Esophagus muscularis mucosa (tissue), 4 donors: ENCODE results near the gene EFHC2. TPM values are rescaled to one million over a fixed set of nuclear protein-coding genes. Genes with fewer than 3 reads are reported as not detected.

Source experiments
- DNase-seq: peaks from one replicate; pipeline ENCODE4 v3.0.0-alpha.2; 2017; ENCODE audit errors: extremely low spot score
- H3K27ac ChIP-seq, 4 donors: fragments of 200-600 bp; sonication (generic); replicated peaks in 1 of 4; 1 replicate in 3 of 4; 2 replicates in 1 of 4; pipeline ENCODE4 v1.5.1; 2016 to 2019; ENCODE audit warnings: mild to moderate bottlenecking in 1 of 4
- H3K27me3 ChIP-seq, 4 donors: fragments of 200-600 bp; sonication (generic); one replicate each; pipeline versions ENCODE4 v1.5.1 to v1.6.0; 2016 to 2019
- H3K36me3 ChIP-seq, 4 donors: fragments of 200-600 bp; sonication (generic); one replicate each; pipeline ENCODE4 v1.5.1; 2016 to 2019
- H3K4me1 ChIP-seq, 4 donors: fragments of 200-600 bp; sonication (generic); one replicate each; pipeline ENCODE4 v1.5.1; 2016 to 2019
- H3K4me3 ChIP-seq, 4 donors: fragments of 200-600 bp; sonication (generic); 1 replicate in 2 of 4; 2 replicates in 2 of 4; pipeline ENCODE4 v1.5.1; 2016 to 2019; ENCODE audit warnings: mild to moderate bottlenecking in 4 of 4, moderate library complexity in 1 of 4
- H3K9me3 ChIP-seq, 4 donors: fragments of 200-600 bp; sonication (generic); 1 replicate in 3 of 4; 2 replicates in 1 of 4; pipeline ENCODE4 v1.5.1; 2016 to 2019
- CTCF ChIP-seq, 3 experiments: fragments of 200-600 bp in 2 of 3; fragments of 450-650 bp in 1 of 3; sonication (generic) in 2 of 3; IDR thresholded peaks; one replicate each; pipeline ENCODE4 v1.5.1; 2017 to 2019; ENCODE audit warnings: antibody characterized with exemption in 3 of 3, mild to moderate bottlenecking in 2 of 3, moderate library complexity in 1 of 3
- EP300 ChIP-seq: sonication (generic); formaldehyde crosslinking; IDR thresholded peaks from one replicate; pipeline ENCODE4 v1.6.1; 2017; ENCODE audit warnings: antibody characterized with exemption
- POLR2A ChIP-seq: fragments of 450-650 bp; IDR thresholded peaks from one replicate; pipeline ENCODE4 v1.6.1; 2017; ENCODE audit warnings: antibody characterized with exemption, moderate library complexity, mild to moderate bottlenecking, low read depth
- POLR2AphosphoS5 ChIP-seq, 2 donors: sonication (generic); formaldehyde crosslinking; IDR thresholded peaks; one replicate each; pipeline ENCODE4 v1.6.1; 2017; ENCODE audit warnings: antibody characterized with exemption in 2 of 2
- WGBS: methylation state at CpG from one replicate; pipeline ENCODE4 v1.1.5; 2018; 5-methylcytosine and 5-hydroxymethylcytosine counted together
- intact Hi-C: fragments of 100-400 bp; cut with DNase I; formaldehyde crosslinking; loops from one replicate; pipeline ENCODE4 v1.15.1; 2023
- total RNA-seq, 4 donors: library from RNA; depleted of rRNA; stranded (reverse); fragments of >200 nt; gene quantifications; one replicate each; pipeline versions ENCODE4 v1.1.0 to v1.2.1, GENCODE V29; 2016

The EFHC2 gene
- total RNA-seq, 4 donors from 2014 or later, result 2.6 to 4.6 (median 3.1) TPM

- Histone ChIP-seq H3K4me3 (no peak overlapping the region), H3K27me3 (no peaks in the 10 kb centered on the region), H3K4me1 (no peaks in the 10 kb centered on the region), H3K36me3 (no peaks in the 10 kb centered on the region), H3K27ac (no peak overlapping the region), H3K9me3 (no peaks in the 10 kb centered on the region)
- intact Hi-C loops, result no loop called here
- 82% methylated on average over 5 of the region's 5 CpGs for WGBS
- TF ChIP-seq POLR2AphosphoS5 (IDR thresholded peaks at IDR 0.05) (no peak), POLR2A (no peak), EP300 (no peak), CTCF (IDR thresholded peaks at IDR 0.05) (no peak)
- DNase-seq, result no peak
Observed at GRCh38 chrX:44290718-44291117, 52.8 kb downstream of the EFHC2 start.

GRCh38 chrX:44282753-44283152 lies 60.7 kb downstream of the EFHC2 start:
- intact Hi-C loops, result no loop called here
- WGBS, result 76% methylated on average over 10 of the region's 10 CpGs
- H3K9me3 ChIP-seq, result no peaks in the 10 kb centered on the region
- no peak overlapping the region for H3K27ac ChIP-seq
- no peak for DNase-seq
- no peak overlapping the region for H3K4me3 ChIP-seq
- no peaks in the 10 kb centered on the region for H3K36me3 ChIP-seq
- no peaks in the 10 kb centered on the region for H3K4me1 ChIP-seq
- H3K27me3 ChIP-seq, result no peaks in the 10 kb centered on the region
- TF ChIP-seq EP300 (no peak), POLR2A (no peak), POLR2AphosphoS5 (IDR thresholded peaks at IDR 0.05) (no peak), CTCF (IDR thresholded peaks at IDR 0.05) (no peak)

- TF ChIP-seq POLR2AphosphoS5 (IDR thresholded peaks at IDR 0.05) (no peak), EP300 (no peak), POLR2A (no peak), CTCF (IDR thresholded peaks at IDR 0.05) (no peak)
- intact Hi-C loops, result no loop called here
- H3K9me3 ChIP-seq, result no peaks in the 10 kb centered on the region
- H3K36me3 ChIP-seq, result no peaks in the 10 kb centered on the region
- H3K4me3 ChIP-seq, result no peak overlapping the region
- no peak for DNase-seq
- H3K4me1 ChIP-seq, result no peaks in the 10 kb centered on the region
- H3K27me3 ChIP-seq, result no peaks in the 10 kb centered on the region
- no peak overlapping the region for H3K27ac ChIP-seq
Observed at GRCh38 chrX:44280116-44280515, 63.4 kb downstream of the EFHC2 start.

GRCh38 chrX:44274096-44274495 lies 69.4 kb downstream of the EFHC2 start:
- Histone ChIP-seq H3K4me3 (no peak overlapping the region), H3K27ac (no peak overlapping the region), H3K27me3 (no peaks in the 10 kb centered on the region), H3K9me3 (no peaks in the 10 kb centered on the region), H3K36me3 (no peaks in the 10 kb centered on the region), H3K4me1 (no peaks in the 10 kb centered on the region)
- TF ChIP-seq POLR2A (no peak), POLR2AphosphoS5 (IDR thresholded peaks at IDR 0.05) (no peak), CTCF (IDR thresholded peaks at IDR 0.05) (no peak), EP300 (no peak)
- DNase-seq, result no peak
- intact Hi-C loops, result no loop called here

- 71% methylated on average over 3 of the region's 3 CpGs for WGBS
- no peak for DNase-seq
- H3K9me3 ChIP-seq, result no peaks in the 10 kb centered on the region
- H3K36me3 ChIP-seq, result no peaks in the 10 kb centered on the region
- no peak for TF ChIP-seq CTCF (IDR thresholded peaks at IDR 0.05)
- TF ChIP-seq POLR2AphosphoS5 (IDR thresholded peaks at IDR 0.05), result no peak
- TF ChIP-seq EP300, result no peak
- no peak for TF ChIP-seq POLR2A
- peaks cover 0 to 8% (median 0%) of the 10 kb centered on the region in 4 donors for H3K4me1 ChIP-seq
- intact Hi-C loops, result no loop called here
- H3K27ac ChIP-seq, result no peak overlapping the region
- no peak overlapping the region for H3K4me3 ChIP-seq
- no peaks in the 10 kb centered on the region for H3K27me3 ChIP-seq
Observed at GRCh38 chrX:44267861-44268260, 75.6 kb downstream of the EFHC2 start.
